Stimulated activated CD4-positive, alpha-beta T cell treated with anti-CD3 and anti-CD28 coated beads, Interleukin-12 subunit alpha, Interleukin-12 subunit beta, amount 100 ng/mL, for 4 hours (primary cell): ENCODE data around the gene CFH.
"Not testable (repeated sequence)": the region's sequence is repeated elsewhere in the genome, so short reads cannot be mapped to it uniquely, and the experiment has no call there.

Experiments
- DNase-seq: peaks from one replicate; pipeline ENCODE4 v3.0.0-alpha.2; 2020

The CFH gene

GRCh38 chr1:196669051-196669450 lies 17.2 kb downstream of the CFH start:
- DNase-seq: no peak

DNA sequence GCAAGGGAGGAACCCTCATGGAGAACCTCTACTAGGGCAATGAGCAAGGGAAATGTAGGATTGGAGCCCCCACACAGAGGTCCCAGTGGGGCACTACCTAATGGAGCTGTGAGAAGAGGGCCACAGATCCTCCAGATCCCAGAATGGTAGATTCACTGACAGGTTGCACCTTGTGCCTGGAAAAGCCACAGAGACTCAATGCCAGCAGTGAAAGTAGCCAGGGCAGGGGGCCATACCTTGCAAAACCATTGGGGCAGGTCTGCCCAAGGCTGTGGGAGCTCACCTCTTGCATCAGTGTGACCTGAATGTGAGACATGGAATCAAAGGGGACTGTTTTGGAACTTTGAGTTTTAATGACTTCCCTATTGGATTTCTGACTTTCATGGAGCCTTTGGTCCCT lies 17.9 kb downstream of the CFH start:
- DNase-seq: no peak

DNA sequence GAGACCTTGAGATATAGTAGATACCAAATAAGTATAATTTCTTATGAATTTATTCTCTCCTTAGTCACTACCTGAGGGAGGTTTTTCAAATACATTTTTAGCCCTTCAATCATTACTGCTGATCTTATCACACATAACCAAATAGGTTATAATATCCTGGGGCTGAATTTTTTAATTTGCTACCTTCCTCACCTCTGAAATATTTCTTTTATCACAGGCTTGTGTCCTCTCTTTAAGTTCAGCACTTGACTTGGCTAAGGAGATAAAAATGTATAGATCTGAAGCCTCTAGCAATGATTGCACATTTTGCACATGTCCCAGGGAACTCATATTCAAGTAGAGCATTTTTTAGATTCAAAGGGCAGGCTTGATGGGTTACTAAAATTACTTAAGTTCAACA lies 23.1 kb downstream of the CFH start:
- DNase-seq: no peak

GRCh38 chr1:196677781-196678509 lies 26.1 kb downstream of the CFH start:
- no peak for DNase-seq

GRCh38 chr1:196678510-196678884 lies 26.7 kb downstream of the CFH start:
- DNase-seq: no peak

GRCh38 chr1:196680107-196680506 lies 28.3 kb downstream of the CFH start:
- no peak for DNase-seq

DNA sequence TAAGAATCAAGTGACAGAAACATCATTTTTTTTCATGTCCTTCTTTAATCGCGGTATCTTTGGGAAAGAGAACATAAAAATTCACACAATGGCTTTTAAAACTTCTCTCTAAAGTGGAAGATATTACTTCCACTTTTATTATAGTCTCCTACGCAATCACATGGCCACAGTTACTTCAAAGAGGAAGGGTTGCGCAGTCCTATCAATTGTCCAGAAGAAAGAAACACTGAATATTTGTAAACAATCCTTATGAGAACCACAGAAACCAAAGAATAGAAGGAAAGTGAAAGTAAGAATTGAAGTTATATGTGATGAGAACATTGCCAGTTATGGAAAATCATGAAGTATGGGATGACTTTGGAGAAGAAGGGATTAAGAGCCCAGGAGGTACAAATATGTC lies 32.6 kb downstream of the CFH start:
- no peak for DNase-seq

DNA sequence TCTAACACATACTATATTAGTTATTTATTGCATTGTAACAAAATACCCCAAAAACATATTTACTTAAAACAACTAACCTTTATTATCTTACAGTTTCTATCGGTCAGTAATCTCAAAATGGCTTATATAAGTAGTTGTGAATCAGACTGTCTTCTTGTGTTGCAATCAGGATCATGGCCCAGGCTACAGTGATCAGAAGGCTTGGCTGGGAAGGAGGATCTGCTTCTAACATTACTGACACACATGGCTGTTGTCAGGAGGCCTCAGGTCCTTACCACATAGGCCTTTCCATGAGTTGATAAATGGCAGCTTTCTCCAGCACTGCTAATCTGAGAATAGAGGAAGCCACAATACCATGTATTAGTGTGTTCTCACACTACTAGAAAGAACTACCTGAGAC lies 33.7 kb downstream of the CFH start:
- DNase-seq: no peak

DNA sequence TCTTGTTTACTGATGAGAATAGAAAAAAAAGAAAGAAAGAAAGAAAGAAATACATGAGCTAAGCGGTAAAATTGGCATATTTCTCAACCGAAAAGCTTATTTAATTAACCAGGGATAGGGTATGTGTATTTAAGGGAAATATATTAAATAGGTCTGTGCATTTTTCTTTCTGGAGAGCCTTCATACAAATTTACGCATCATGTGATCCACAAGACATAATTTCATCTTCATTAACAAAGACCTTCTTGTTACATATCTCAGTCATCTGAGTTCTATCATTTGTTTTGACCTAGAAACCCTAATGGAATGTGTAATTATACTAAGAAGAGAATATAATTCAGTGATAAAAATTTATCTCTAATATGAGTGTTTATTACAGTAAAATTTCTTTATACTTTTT lies 37.2 kb downstream of the CFH start:
- DNase-seq: no peak

DNA sequence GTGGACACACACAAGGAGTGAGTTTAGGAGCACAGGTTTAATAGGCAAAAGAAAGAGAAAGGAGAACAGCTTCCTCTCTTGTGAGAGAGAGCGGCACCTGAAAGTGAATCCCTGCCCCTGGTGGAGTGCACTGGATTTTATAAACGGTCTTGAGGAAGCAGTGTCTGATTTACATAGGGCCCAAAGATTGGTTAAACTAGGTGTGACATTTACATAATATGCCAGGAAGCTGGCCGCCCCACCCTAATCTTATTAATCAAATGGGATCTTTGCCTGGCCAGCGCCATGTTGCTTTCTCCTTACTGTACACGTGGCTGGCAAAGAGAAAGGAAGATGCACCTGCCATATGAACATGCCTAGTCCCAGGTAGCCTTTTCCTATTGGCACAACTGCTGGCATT lies 38.7 kb downstream of the CFH start:
- DNase-seq: no peak

DNA sequence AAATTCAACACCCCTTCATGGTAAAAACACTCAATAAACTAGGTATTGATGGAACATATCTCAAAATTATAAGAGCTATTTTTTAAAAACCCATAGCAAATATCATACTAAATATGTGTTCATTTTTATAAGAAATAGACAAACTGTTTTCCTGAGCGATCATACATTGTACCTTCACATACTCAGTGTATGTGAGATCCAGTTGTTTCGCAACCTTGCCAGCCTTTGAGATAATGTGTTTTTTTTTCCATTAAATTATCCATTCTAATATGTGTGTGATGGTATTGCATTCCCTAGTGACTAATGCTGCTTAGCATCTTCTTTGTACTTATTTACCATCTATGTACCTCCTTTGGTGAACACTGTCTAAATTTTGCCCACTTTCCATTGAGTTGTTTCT lies 47.1 kb downstream of the CFH start:
- DNase-seq: no peak

- no peak for DNase-seq
Observed at GRCh38 chr1:196701144-196701543, 49.3 kb downstream of the CFH start.

GRCh38 chr1:196709892-196710291 lies 58.0 kb downstream of the CFH start:
- not testable (repeated sequence) for DNase-seq

DNA sequence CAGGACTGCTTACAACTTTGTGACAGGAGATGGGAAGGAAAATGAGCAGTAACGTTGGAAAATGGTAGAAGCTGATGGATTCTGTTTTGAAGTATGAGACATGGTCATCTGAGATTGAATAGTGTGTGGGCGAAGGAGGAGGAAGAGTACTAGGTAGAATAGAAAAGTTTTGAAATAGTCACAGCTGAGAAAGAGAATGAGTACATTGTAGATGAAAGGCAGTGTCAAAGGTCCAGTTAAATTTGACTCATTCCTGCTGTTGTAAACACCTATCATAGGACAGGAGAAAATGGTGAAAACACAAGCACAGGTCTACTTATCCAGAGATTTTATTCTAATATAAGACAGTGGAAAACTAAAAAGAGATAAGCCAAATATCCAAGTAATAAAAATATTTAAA lies 66.0 kb downstream of the CFH start:
- no peak for DNase-seq

DNA sequence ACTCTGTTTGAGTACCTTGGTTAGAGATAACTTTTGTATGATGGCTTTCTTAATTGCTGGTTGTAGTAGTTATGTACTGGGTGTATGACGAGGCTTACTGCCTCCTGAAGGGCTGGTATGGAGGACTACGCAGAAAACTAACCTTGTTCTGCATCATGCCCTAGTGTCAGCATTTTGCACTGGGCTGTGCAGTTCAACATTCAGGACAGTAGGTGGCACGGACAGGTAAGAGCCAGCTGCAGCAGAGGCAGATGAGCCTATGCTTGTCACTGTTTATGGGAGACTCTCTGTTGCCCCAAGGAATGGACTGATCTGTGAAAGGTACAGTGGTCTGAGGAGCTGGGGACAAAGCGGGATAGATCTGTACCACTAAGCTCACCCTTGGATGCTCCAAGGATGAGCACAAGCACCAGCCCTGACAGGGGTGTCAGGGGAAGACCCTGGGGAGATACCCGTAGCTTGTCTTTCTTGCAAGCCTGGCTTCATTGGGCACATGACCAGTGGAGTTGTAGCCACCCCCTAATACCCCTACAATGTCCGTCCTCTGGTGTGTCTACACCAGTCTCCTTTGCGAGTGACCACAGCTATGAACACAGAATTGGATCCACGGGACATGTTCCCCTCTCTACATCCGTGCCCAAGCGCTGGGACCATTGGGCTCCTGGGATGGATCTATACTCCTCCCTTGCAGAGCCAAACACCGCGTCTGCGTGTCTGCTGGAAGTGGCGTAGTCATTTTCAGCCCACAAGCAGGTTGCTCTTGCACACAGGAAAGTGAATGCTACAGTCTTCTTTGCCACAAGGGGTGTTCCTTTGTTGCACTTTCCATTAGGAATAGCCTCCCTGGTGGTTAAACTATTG lies 71.7 kb downstream of the CFH start:
- no peak for DNase-seq

DNA sequence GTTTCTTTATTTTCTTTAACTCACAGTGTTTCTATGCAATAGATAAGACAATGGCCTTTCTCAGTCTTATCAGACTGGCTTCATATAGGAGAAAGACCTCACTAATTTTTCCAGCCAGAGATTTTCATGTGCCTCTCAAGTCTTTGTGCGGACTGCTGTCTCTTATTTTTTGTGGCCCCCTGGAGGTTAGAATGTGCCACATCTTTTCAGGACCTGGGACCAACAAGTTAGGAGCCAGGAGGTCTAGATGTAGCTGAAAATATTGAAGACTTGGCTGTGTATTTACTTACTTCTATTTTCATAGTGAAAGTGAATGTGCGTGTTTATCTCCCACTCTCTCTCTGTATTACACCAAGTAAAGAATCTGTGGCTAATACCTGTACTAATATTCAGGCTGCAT lies 80.7 kb downstream of the CFH start:
- DNase-seq: no peak

- DNase-seq: no peak
Observed at GRCh38 chr1:196733091-196733970, 81.5 kb downstream of the CFH start.

- DNase-seq: no peak
Observed at GRCh38 chr1:196734006-196734405, 82.2 kb downstream of the CFH start.

DNA sequence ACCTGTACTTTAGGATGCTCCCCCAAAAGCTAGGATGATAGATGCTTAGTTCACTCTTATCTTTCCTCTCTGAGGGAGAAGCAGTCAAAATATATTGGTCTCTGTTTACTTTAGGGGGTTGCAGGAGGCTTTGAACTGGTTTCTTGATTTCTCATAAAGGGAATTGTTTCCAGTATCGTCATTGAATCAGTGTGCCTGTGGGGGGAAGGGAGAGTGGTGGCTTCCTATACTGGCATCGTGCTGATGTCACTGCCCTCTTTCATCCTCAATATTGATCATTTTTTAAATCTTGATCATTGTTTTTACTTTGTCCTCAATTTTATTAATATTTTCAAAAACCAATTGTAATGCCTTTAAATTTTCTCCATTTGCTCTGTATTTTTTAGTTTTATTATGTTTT lies 82.6 kb downstream of the CFH start:
- no peak for DNase-seq

DNA sequence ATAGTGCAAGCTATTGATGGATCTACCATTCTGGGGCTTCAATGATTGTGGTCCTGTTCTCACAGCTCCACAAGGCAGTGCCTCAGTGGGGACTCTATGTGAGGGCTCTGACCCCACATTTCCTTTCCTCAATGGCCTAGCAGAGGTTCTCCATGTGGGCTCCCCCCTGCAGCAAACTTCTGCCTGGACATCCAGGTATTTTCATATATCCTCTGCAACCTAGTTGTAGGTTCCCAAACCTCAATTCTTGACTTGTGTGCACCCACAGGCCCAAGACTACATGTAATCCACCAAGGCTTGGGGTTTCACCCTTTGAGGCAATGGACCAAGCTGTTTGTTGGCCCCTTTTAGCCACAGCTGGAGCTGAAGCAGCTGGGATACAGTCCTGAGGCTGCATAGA lies 86.9 kb downstream of the CFH start:
- DNase-seq: no peak

DNA sequence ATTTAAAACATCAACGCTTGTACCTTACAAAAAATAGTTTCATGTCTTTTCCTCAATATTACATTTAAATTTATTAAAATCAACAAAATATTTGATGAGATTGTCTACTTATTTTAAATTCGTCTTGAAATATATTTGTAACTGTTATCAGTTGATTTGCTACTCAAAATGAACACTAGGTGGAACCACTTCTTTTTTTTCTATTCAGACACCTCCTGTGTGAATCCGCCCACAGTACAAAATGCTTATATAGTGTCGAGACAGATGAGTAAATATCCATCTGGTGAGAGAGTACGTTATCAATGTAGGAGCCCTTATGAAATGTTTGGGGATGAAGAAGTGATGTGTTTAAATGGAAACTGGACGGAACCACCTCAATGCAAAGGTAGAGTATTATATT lies 91.4 kb downstream of the CFH start:
- not testable (repeated sequence) for DNase-seq

DNA sequence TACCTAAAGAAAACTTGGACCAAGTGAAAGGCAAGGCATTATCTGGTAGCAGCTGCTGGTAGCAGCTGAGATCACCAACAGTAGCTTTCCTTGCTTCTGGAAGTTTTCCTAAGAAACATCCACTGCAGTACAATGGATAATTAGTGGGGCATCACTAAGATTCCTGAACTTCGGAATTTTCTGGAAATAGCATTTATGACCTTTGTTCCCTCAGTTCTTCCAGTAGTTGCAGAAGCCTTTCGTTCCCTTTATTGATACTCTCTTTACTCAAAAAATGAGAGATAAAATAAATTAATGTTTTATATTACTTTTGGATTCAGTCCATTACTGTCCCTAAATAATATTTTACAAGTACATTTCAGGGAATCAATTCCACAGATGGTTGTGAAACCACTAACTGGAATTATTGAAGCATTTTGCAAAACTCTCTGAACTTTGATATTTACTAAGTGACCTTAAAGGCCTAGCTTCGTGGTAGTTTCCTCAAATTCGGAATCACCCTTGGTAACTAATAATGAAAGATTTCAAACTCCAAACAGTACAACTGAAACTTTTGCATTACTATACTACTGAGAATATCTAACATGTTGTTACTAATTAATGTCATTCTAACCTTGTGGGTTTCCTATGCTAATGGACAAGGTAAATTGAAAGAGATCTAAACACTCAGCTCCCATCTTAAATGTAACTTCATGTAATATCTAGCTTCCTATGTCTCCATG lies 113.3 kb downstream of the CFH start:
- DNase-seq: not testable (repeated sequence)

DNA sequence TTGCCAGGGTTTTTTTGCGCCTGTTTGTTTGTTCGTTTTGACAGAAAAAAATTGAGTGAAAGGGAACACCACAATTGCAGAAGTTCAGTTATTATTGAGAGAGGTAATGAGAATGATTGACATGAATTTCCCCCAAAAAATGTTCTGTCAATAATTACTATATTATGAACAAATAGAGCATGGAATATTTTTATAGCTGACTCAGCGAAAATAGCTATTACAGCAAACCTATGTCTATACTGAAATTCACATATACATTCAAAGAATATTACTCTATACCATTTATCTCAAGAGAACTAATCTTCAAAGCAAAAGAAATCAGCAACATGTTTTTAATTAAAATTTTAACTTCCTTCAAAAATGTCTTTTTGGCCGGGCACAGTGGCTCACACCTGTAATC lies 118.0 kb downstream of the CFH start:
- DNase-seq: not testable (repeated sequence)
